Bronchial epithelial cell (primary cell): Measurements from ENCODE around the gene APEX1. TPM values are rescaled to one million over a fixed set of nuclear protein-coding genes. Genes with fewer than 3 reads are reported as not detected.

Experiments
- DNase-seq: peaks from one replicate; pipeline ENCODE4 v3.0.0-alpha.2; 2010; ENCODE audit warnings: low read depth
- FAIRE-seq: peaks from 2 replicates; lab custom pipeline; 2011; peaks lifted over from hg19 to GRCh38; lab: Jason Lieb, UNC
- H3K27me3 ChIP-seq: 2 replicates; pipeline ENCODE4 v1.5.1; 2011; ENCODE audit warnings: low read length; ENCODE audit not compliant: control insufficient read depth, insufficient read depth
- H3K36me3 ChIP-seq: 2 replicates; pipeline ENCODE4 v1.5.1; 2011; ENCODE audit warnings: low read length; ENCODE audit not compliant: control insufficient read depth, insufficient read depth
- H3K4me3 ChIP-seq: 2 replicates; pipeline ENCODE4 v1.5.1; 2011; ENCODE audit warnings: mild to moderate bottlenecking, low read depth, low read length, control low read depth
- total RNA-seq: library from RNA; depleted of rRNA; stranded (reverse); fragments of >200 nt; gene quantifications from 2 replicates; pipeline ENCODE4 v1.2.1, GENCODE V29; 2014
- TF ChIP-seq, protein P1 (sequence below): IDR thresholded peaks from 2 replicates; pipeline ENCODE4 v1.5.1; 2011; ENCODE audit warnings: mild to moderate bottlenecking, moderate library complexity, low read length, control low read depth, inconsistent platforms; ENCODE audit not compliant: insufficient read depth, severe bottlenecking

The APEX1 gene
- total RNA-seq, 1 donor from 2014 or later: 56.1 TPM

DNA sequence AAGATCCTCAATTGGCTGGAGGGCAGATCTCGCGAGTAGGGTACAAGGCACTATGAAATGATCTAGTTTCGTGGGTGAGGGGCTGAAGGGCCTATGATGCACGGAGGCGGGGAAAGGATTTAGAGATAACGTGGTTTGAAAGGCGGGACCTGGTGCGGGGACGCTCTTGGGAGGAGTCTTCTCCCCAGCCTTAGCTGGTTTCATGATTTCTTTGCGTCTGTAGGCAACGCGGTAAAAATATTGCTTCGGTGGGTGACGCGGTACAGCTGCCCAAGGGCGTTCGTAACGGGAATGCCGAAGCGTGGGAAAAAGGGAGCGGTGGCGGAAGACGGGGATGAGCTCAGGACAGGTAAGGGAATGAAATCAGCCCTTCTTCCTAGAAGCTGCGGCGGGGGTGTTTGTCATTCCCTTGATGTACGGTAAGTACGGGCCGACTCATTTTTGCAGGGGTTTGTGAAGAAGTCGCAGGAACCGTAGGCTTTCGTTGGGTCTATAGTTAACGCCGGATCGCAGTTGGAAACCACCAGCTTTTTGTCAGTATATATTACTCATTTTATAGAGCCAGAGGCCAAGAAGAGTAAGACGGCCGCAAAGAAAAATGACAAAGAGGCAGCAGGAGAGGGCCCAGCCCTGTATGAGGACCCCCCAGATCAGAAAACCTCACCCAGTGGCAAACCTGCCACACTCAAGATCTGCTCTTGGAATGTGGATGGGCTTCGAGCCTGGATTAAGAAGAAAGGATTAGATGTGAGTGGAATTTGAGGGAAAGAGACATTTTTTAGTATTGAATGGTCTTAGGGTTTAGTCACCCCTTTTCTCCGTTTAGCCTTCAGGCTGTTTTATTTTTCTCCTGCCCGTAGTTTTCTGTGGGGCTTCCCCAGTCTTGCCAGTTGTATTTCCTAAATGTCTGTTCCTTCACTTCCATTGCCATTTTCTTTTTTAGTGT is 602 bp downstream of the APEX1 start:
- DNase-seq (peak; percentile 77), FAIRE-seq (no peak)
- Histone ChIP-seq H3K36me3 (peaks cover 9% of the 10 kb centered on the region), H3K27me3 (no peaks in the 10 kb centered on the region), H3K4me3 (peak overlapping the region; percentile 50)
- TF ChIP-seq, protein P1, sequence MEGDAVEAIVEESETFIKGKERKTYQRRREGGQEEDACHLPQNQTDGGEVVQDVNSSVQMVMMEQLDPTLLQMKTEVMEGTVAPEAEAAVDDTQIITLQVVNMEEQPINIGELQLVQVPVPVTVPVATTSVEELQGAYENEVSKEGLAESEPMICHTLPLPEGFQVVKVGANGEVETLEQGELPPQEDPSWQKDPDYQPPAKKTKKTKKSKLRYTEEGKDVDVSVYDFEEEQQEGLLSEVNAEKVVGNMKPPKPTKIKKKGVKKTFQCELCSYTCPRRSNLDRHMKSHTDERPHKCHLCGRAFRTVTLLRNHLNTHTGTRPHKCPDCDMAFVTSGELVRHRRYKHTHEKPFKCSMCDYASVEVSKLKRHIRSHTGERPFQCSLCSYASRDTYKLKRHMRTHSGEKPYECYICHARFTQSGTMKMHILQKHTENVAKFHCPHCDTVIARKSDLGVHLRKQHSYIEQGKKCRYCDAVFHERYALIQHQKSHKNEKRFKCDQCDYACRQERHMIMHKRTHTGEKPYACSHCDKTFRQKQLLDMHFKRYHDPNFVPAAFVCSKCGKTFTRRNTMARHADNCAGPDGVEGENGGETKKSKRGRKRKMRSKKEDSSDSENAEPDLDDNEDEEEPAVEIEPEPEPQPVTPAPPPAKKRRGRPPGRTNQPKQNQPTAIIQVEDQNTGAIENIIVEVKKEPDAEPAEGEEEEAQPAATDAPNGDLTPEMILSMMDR: no peak

DNA sequence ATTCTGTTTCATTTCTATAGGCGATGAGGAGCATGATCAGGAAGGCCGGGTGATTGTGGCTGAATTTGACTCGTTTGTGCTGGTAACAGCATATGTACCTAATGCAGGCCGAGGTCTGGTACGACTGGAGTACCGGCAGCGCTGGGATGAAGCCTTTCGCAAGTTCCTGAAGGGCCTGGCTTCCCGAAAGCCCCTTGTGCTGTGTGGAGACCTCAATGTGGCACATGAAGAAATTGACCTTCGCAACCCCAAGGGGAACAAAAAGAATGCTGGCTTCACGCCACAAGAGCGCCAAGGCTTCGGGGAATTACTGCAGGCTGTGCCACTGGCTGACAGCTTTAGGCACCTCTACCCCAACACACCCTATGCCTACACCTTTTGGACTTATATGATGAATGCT is 1.9 kb downstream of the APEX1 start:
- peaks cover 9% of the 10 kb centered on the region for H3K36me3 ChIP-seq
- DNase-seq: no peak
- H3K4me3 ChIP-seq: no peak overlapping the region
- TF ChIP-seq, protein P1: no peak
- H3K27me3 ChIP-seq: no peaks in the 10 kb centered on the region
- no peak for FAIRE-seq

- TF ChIP-seq, protein P1: no peak
- Histone ChIP-seq H3K27me3 (no peaks in the 10 kb centered on the region), H3K36me3 (peaks cover 9% of the 10 kb centered on the region), H3K4me3 (no peak overlapping the region)
- FAIRE-seq (no peak), DNase-seq (no peak)
Measured at GRCh38 chr14:20458031-20458789, 3.2 kb downstream of the APEX1 start.

GRCh38 chr14:20460458-20461224 is 5.6 kb downstream of the APEX1 start:
- Histone ChIP-seq H3K36me3 (peaks cover 9% of the 10 kb centered on the region), H3K27me3 (no peaks in the 10 kb centered on the region), H3K4me3 (peak overlapping the region; percentile 76)
- FAIRE-seq: no peak
- TF ChIP-seq, protein P1: no peak
- no peak for DNase-seq

DNA sequence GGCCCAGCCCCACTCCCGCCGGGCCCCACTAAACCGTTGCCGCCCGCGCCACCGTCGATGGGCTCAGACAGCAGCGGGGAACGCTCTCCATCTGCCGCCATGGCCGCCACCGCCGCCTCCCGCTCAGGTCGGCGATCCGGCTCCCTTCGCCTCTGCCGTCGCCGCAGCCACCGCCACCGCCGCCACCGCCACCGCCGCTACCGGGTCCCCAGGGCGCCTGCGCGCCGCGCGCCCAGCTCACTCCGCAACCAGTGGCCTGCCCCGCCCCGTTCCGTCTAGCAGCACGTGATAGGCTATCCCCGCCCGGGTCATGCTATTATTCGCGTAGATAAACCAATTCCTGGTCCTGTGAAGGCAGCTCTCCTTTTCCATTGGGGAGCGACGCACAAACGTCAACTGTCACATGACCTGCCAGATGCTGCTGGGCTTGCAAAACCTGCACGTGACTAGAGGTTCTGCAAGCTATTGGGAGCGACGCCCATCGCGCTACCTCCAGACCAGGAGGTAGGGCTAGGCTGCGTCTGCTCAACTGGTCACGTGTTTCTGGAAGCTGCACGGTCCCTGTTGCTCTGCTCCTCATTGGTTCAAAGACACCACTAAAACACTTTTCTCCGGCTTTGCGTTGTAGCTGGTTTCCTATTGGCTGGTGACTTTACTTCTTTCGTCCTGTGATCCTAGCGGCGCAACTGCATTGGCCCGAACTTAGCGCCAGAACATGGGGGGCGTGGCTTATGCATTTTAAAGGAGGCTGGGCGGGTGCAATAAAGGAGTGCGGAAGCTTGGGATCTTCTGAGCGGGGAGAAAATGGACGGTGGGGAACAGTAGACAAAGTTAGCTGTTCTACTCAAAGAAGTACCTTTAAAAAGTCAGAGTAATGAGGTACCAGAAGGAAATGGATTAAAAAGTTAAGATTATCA is 6.5 kb downstream of the APEX1 start, which contains the start of gene PIP4P1:
PIP4P1 (minus strand) TSS at position 210 of the 917 bp plus-strand sequence; CDS start at position 101, 109 bp downstream.
- H3K27me3 ChIP-seq: no peaks in the 10 kb centered on the region
- peaks cover 9% of the 10 kb centered on the region for H3K36me3 ChIP-seq
- TF ChIP-seq, protein P1: no peak
- H3K4me3 ChIP-seq: peak within 1 kb of the TSS; percentile 76
- peak; percentile 99 for FAIRE-seq
- DNase-seq: peak; percentile 100
